Endothelial cell (in vitro differentiated cells): Measurements from ENCODE around the gene ST7L. TPM values are rescaled to one million over a fixed set of nuclear protein-coding genes. Genes with fewer than 3 reads are reported as not detected.
A peak's percentile ranks its signal among the peaks of the same experiment; 100 is the strongest.
"Not testable (repeated sequence)": the region's sequence is repeated elsewhere in the genome, so short reads cannot be mapped to it uniquely, and the experiment has no call there.

ENCODE experiments used
- DNase-seq: peaks from one replicate; pipeline ENCODE4 v3.0.0; 2021; ENCODE audit warnings: low spot score
- H3K27ac Mint-ChIP-seq: one replicate; pipeline ENCODE4 v1.8.0; 2021; ENCODE audit warnings: mixed read lengths, inconsistent platforms; ENCODE audit not compliant: unreplicated experiment
- H3K27me3 Mint-ChIP-seq: one replicate; pipeline ENCODE4 v1.8.0; 2021; ENCODE audit warnings: mild to moderate bottlenecking, moderate library complexity, mixed read lengths, inconsistent platforms; ENCODE audit not compliant: unreplicated experiment
- H3K36me3 Mint-ChIP-seq: one replicate; pipeline ENCODE4 v1.8.0; 2021; ENCODE audit warnings: mild to moderate bottlenecking, low read depth, mixed read lengths, inconsistent platforms; ENCODE audit not compliant: unreplicated experiment
- H3K4me1 Mint-ChIP-seq: one replicate; pipeline ENCODE4 v1.8.0; 2021; ENCODE audit warnings: mild to moderate bottlenecking, mixed read lengths, inconsistent platforms; ENCODE audit not compliant: unreplicated experiment
- H3K4me3 Mint-ChIP-seq: one replicate; pipeline ENCODE4 v1.8.0; 2021; ENCODE audit warnings: mild to moderate bottlenecking, mixed read lengths, inconsistent platforms; ENCODE audit not compliant: unreplicated experiment
- H3K9me3 Mint-ChIP-seq: one replicate; pipeline ENCODE4 v1.8.0; 2021; ENCODE audit warnings: mixed read lengths, inconsistent platforms; ENCODE audit not compliant: unreplicated experiment
- total RNA-seq: library from RNA; stranded (reverse); fragmentation: NEBNext Ultra II Directional; extraction: Animal tissue kit (Norgen Biotek cat#: 25700); gene quantifications from one replicate; pipeline ENCODE4 v1.2.1, GENCODE V29; 2021; ENCODE audit not compliant: unreplicated experiment
- TF ChIP-seq, protein P1 (sequence below): fragments of 200-600 bp; sonication (generic); IDR thresholded peaks from one replicate; pipeline ENCODE4 v1.5.0; 2021; ENCODE audit warnings: antibody characterized with exemption; ENCODE audit not compliant: unreplicated experiment

ST7L gene
- total RNA-seq, 1 donor from 2014 or later, result 14.3 TPM

DNA sequence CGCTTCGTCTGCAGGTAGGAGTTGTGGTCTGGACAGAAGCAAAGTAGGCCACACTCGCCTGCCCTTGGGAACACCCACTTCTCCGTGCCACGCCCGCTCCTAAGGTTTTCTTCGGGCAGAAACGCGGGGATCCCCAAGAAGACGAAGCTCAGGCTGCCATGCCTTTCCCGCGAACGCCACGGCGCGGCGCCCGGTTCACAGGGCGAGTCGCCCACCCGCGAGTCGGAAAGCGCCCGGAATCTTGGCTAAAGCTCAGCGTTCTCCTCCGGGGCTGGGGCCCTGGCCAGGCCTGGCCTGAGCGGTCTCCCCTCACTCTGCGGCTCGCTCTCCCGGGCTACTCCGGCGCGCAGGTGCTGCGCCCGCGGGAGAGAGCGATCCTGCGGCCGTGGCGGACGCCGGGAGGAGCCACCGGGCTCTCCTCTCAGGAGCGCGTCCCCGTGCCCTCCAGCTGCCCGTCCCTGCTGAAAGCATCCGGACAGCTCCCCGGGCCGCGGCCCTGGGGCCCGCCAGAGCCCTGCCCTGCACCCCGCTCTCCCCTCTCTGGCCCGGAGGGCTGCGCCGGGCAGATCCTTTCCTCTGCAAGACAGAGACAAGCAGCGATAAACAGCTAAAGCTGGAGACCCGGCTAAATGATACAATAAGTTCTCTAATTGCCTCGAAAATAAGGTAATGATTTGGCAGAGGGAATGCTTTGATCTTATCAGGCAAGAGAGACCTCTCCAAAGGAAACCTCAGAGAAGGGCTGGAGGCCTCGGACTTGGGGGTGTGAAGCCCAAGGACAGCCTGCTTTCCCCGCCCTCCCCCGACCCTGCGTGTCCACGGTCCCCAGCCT lies 116.9 kb downstream of the ST7L start:
- DNase-seq, result peak; percentile 53
- H3K9me3 Mint-ChIP-seq, result no peaks in the 10 kb centered on the region
- H3K36me3 Mint-ChIP-seq, result peaks cover 14% of the 10 kb centered on the region
- H3K27me3 Mint-ChIP-seq, result peaks cover 22% of the 10 kb centered on the region
- peaks cover 2% of the 10 kb centered on the region for H3K4me1 Mint-ChIP-seq
- TF ChIP-seq, protein P1, sequence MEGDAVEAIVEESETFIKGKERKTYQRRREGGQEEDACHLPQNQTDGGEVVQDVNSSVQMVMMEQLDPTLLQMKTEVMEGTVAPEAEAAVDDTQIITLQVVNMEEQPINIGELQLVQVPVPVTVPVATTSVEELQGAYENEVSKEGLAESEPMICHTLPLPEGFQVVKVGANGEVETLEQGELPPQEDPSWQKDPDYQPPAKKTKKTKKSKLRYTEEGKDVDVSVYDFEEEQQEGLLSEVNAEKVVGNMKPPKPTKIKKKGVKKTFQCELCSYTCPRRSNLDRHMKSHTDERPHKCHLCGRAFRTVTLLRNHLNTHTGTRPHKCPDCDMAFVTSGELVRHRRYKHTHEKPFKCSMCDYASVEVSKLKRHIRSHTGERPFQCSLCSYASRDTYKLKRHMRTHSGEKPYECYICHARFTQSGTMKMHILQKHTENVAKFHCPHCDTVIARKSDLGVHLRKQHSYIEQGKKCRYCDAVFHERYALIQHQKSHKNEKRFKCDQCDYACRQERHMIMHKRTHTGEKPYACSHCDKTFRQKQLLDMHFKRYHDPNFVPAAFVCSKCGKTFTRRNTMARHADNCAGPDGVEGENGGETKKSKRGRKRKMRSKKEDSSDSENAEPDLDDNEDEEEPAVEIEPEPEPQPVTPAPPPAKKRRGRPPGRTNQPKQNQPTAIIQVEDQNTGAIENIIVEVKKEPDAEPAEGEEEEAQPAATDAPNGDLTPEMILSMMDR, result no peak
- no peak overlapping the region for H3K27ac Mint-ChIP-seq
- peak overlapping the region; percentile 81 for H3K4me3 Mint-ChIP-seq

DNA sequence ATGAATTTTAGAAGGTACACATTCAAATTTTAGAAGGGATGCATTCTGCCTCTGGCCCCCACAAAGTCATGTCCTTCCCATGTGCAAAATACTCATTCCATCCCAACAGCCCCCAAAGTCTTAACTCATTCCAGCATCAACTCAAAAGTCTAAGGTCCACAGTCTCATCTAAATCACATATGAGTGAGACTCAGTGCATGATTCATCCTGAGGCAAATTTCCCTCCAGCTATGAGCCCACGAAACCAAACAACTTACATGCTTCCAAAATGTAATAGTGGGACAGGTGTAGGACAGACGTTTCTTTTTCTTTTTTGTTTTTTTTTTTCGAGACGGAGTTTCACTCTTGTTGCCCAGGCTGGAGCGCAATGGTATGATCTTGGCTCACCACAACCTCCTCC lies 122.7 kb downstream of the ST7L start:
- Mint-ChIP-seq H3K27ac (no peak overlapping the region), H3K36me3 (no peaks in the 10 kb centered on the region), H3K4me1 (peaks cover 2% of the 10 kb centered on the region), H3K4me3 (no peak overlapping the region), H3K9me3 (no peaks in the 10 kb centered on the region), H3K27me3 (peaks cover 2% of the 10 kb centered on the region)
- TF ChIP-seq, protein P1, result no peak
- DNase-seq, result no peak

DNA sequence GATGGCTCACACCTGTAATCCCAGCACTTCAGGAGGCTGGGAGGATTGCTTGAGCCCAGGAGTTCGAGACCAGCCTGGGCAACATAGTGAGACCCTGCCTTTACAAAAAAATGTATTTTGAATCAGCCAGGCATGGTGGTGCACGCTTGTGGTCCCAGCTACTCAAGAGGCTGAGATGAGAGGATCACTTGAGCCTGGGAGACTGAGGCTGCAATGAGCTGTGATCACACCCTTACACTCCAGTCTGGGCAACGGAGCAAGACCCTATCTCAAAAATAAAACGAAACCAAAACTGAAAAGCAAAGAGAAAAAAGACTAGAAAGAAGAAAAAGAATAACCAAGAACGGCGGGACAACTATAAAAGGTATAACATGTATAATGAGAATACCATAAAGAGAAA lies 125.6 kb downstream of the ST7L start:
- TF ChIP-seq, protein P1, result no peak
- Mint-ChIP-seq H3K36me3 (no peaks in the 10 kb centered on the region), H3K4me1 (peaks cover 3% of the 10 kb centered on the region), H3K27me3 (no peaks in the 10 kb centered on the region), H3K27ac (no peak overlapping the region), H3K4me3 (no peak overlapping the region), H3K9me3 (no peaks in the 10 kb centered on the region)
- DNase-seq, result no peak

DNA sequence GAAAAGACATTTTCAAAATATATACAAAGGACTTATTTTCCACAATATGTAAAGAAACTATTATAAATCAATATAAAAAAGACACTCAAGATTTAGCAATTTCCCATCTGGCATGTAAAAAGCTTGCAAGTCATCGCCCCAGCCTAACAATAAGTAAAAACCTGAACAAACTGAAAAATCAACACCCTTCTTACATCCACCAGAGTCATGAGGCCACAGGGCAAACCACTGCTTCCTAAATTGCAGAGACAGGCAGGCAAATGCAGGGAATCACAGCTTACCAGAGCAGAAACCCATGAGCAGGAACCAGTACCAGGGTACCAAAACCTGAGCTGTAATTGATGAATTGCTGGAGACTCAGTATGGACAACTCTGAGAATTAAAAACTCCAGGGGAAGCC lies 126.9 kb downstream of the ST7L start:
- H3K9me3 Mint-ChIP-seq, result no peaks in the 10 kb centered on the region
- H3K4me3 Mint-ChIP-seq, result no peak overlapping the region
- DNase-seq, result no peak
- H3K4me1 Mint-ChIP-seq, result peaks cover 3% of the 10 kb centered on the region
- H3K27me3 Mint-ChIP-seq, result no peaks in the 10 kb centered on the region
- H3K36me3 Mint-ChIP-seq, result no peaks in the 10 kb centered on the region
- TF ChIP-seq, protein P1, result no peak
- no peak overlapping the region for H3K27ac Mint-ChIP-seq

DNA sequence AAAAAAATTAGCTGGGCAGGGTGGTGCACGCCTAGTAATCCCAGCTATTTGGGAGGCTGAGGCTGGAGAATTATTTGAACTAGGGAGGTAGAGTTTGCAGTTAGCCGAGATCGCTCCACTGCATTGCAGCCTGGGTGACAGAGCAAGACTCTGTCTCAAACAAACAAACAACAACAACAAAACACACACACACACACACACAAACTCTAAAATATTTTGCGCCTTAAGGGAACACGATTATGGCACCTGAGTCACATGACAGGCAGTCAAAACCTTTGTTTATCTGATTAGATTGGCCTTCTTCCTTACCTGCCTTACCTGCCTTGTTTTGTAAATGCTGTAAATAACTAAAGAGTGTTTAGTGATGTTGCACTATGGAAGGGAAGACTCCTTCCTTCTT lies 130.8 kb downstream of the ST7L start:
- Mint-ChIP-seq H3K4me1 (peaks cover 3% of the 10 kb centered on the region), H3K27ac (no peak overlapping the region), H3K36me3 (no peaks in the 10 kb centered on the region), H3K9me3 (no peaks in the 10 kb centered on the region), H3K27me3 (no peaks in the 10 kb centered on the region), H3K4me3 (no peak overlapping the region)
- TF ChIP-seq, protein P1, result no peak
- no peak for DNase-seq

DNA sequence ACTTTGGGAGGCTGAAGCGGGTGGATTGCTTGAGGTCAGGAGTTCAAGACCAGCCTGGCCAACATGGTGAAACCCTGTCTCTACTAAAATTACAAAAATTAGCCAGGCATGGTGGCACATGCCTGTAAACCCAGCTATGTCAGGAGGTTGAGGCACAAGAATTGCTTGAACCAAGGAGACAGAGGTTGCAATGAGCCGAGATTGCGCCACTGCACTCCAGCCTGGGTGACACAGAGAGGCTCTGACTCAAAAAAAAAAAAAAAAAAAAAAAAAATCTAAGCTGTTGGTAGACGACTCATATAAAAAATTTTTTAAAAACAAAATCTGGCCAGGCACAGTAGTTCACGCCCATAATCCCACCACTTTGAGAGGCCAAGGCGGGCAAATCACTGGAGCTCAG lies 131.3 kb downstream of the ST7L start:
- not testable (repeated sequence) for H3K9me3 Mint-ChIP-seq, H3K36me3 Mint-ChIP-seq, H3K4me3 Mint-ChIP-seq, H3K27ac Mint-ChIP-seq, DNase-seq, H3K27me3 Mint-ChIP-seq, H3K4me1 Mint-ChIP-seq

DNA sequence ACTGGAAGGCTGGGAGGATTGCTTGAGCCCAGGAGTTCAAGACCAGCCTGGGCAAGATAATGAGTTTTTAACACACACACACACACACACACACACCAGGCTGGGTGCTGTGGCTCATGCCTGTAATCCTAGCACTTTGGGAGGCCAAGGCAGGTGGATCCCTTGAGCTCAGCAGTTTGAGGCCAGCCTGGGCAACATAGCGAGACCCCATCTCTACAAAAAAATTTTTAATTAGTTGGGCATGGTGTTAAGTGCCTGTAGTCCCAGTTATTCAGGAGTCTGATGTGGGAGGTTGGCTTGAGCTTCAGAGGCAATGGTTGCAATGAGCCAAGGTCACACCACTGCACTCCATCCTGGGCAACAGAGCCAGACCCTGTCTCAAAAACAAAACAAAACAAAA lies 132.9 kb downstream of the ST7L start:
- not testable (repeated sequence) for H3K4me3 Mint-ChIP-seq, H3K36me3 Mint-ChIP-seq, H3K27me3 Mint-ChIP-seq, DNase-seq, H3K9me3 Mint-ChIP-seq, H3K27ac Mint-ChIP-seq, H3K4me1 Mint-ChIP-seq
